Psoas muscle (tissue), 8 donors: ENCODE measurements around the gene SCYGR7. TPM values are rescaled to one million over a fixed set of nuclear protein-coding genes. Genes with fewer than 3 reads are reported as not detected.

ENCODE experiments used
- ATAC-seq, 4 donors: fragments of 200-7000 bp; cut with Tn5 transposase; one replicate each; pipeline ENCODE4 v1.9.1; 2020; ENCODE audit warnings: moderate library complexity in 3 of 4, mild to moderate bottlenecking in 2 of 4
- DNase-seq, 2 donors: peaks; one replicate each; pipeline ENCODE4 v3.0.0-alpha.2; 2020
- H3K27ac ChIP-seq: fragments of 200-600 bp; one replicate; pipeline ENCODE4 v1.8.0; 2022
- H3K27me3 ChIP-seq, 3 donors: fragments of 200-600 bp in 1 of 3; one replicate each; pipeline versions ENCODE4 v1.6.1 to v1.8.0; 2013 to 2022; ENCODE audit warnings: low read length in 2 of 3, mild to moderate bottlenecking in 2 of 3, moderate library complexity in 1 of 3; ENCODE audit not compliant: insufficient read depth in 3 of 3
- H3K36me3 ChIP-seq, 2 donors: fragments of 200-600 bp in 1 of 2; one replicate each; pipeline versions ENCODE4 v1.6.1 to v1.8.0; 2013 to 2022; ENCODE audit warnings: low read depth in 1 of 2, mild to moderate bottlenecking in 1 of 2, moderate library complexity in 1 of 2; ENCODE audit not compliant: insufficient read depth in 1 of 2
- H3K4me1 ChIP-seq: fragments of 200-600 bp; one replicate; pipeline ENCODE4 v1.8.0; 2022
- H3K4me3 ChIP-seq: fragments of 200-600 bp; one replicate; pipeline ENCODE4 v1.8.0; 2022; ENCODE audit warnings: mild to moderate bottlenecking
- H3K9me3 ChIP-seq: fragments of 200-600 bp; one replicate; pipeline ENCODE4 v1.8.0; 2022
- WGBS, 3 donors: extraction: QIAGEN DNeasy Blood & Tissue Kit; methylation state at CpG; one replicate each; pipeline versions ENCODE4 v1.1.6 to v1.1.7; 2013; 5-methylcytosine and 5-hydroxymethylcytosine counted together
- intact Hi-C, 2 donors: fragments of 100-400 bp; cut with DNase I; formaldehyde crosslinking; loops; one replicate each; pipeline versions ENCODE4 v1.11.0 to v1.14.2; 2022
- long read RNA-seq, 2 donors: library from polyadenylated mRNA; unstranded; transcript quantifications; one replicate each; pipeline ENCODE4 v2.0.0, GENCODE V29; 2021
- polyA plus RNA-seq, 3 donors: library from polyadenylated mRNA; stranded (reverse); fragments of 200-250 nt; gene quantifications; one replicate each; pipeline ENCODE4 v1.2.3, GENCODE V29; 2013
- total RNA-seq, 4 donors: library from RNA; stranded (reverse); fragmentation: NEBNext Ultra II Directional in 2 of 4; extraction: Animal tissue kit (Norgen Biotek cat#: 25700) in 2 of 4; gene quantifications; one replicate each; pipeline versions ENCODE4 v1.2.1 to v1.2.4, GENCODE V29; 2021 to 2023
- TF ChIP-seq, protein P1 (sequence below): fragments of 200-600 bp; IDR thresholded peaks from one replicate; pipeline ENCODE4 v1.8.0; 2022; ENCODE audit warnings: antibody characterized with exemption
- donor health status: healthy with polysubstance abuse.
- donor health status: DM: no; HTN: no; CAD: no; lungs with moderate emphysema.
- donor health status: Bipolar disorder and iron deficiency.
- donor health status: healthy.
- donor health status: DM: yes; HTN: yes; CAD: no.
- donor health status: DM: no; HTN: no; CAD: no.
- donor health status: DM: no; HTN: no; CAD: no.
- donor health status: DM: yes; HTN: yes; CAD: no.

SCYGR7 gene, protein sequence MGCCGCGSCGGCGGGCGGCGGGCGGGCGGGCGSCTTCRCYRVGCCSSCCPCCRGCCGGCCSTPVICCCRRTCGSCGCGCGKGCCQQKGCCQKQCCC
- total RNA-seq: not detected
- not detected for polyA plus RNA-seq
- long read RNA-seq, donor 1: 0 reads
- long read RNA-seq, donor 2: 0 reads

DNA sequence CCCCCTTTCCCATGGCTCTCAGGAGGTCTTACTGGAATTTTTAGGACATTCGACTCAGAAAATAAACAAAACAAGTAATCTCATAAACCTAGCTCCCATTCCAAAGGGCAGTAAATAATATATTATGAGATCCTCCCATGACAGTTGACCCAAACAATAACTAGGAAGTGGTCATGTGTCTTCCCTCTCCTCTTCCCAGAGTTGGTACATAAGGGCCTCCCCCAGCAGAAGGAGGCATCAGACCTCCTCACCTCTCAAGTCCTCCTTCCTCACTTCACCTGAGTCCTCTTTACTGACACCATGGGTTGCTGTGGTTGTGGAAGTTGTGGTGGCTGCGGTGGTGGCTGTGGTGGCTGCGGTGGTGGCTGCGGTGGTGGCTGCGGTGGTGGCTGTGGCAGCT is at the start of gene SCYGR7:
Gene SCYGR7, plus strand, starts transcription at position 301 of the 400 bp plus-strand sequence. Its CDS starts 0 bp downstream, at position 301.
- Histone ChIP-seq H3K4me1 (no peaks in the 10 kb centered on the region), H3K9me3 (no peaks in the 10 kb centered on the region), H3K36me3 (no peaks in the 10 kb centered on the region), H3K4me3 (no peak within 1 kb of the TSS), H3K27ac (no peak within 1 kb of the TSS), H3K27me3 (peaks cover 0 to 2% (median 2%) of the 10 kb centered on the region in 3 donors)
- intact Hi-C loops: no loop called here
- DNase-seq (no peak), ATAC-seq (no peak)
- WGBS, 3 donors: 86 to 90% (median 87%) methylated on average over 5 of the region's 5 CpGs
- TF ChIP-seq, protein P1, sequence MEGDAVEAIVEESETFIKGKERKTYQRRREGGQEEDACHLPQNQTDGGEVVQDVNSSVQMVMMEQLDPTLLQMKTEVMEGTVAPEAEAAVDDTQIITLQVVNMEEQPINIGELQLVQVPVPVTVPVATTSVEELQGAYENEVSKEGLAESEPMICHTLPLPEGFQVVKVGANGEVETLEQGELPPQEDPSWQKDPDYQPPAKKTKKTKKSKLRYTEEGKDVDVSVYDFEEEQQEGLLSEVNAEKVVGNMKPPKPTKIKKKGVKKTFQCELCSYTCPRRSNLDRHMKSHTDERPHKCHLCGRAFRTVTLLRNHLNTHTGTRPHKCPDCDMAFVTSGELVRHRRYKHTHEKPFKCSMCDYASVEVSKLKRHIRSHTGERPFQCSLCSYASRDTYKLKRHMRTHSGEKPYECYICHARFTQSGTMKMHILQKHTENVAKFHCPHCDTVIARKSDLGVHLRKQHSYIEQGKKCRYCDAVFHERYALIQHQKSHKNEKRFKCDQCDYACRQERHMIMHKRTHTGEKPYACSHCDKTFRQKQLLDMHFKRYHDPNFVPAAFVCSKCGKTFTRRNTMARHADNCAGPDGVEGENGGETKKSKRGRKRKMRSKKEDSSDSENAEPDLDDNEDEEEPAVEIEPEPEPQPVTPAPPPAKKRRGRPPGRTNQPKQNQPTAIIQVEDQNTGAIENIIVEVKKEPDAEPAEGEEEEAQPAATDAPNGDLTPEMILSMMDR: no peak

DNA sequence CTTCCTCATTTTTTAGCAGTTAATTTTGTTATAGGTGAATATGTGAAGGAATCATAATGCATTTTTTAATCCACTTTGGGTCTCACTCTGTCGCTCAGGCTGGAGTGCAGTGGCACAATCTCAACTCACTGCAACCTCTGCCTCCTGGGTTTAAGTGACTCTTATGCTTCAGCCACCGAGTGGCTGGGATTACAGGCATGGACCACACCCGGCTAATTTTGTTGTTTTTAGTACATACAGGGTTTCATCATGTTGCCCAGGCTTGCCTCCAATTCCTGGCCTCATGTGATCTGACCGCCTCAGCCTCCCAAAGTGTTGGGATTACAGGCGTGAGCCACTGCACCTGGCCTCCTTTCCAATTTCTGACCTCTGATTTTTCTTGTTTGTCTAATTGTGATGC is 43.9 kb upstream of the SCYGR7 start:
- H3K36me3 ChIP-seq: no peaks in the 10 kb centered on the region
- ATAC-seq: no peak
- no peaks in the 10 kb centered on the region for H3K27me3 ChIP-seq
- H3K4me3 ChIP-seq: no peak overlapping the region
- no peak overlapping the region for H3K27ac ChIP-seq
- no peaks in the 10 kb centered on the region for H3K4me1 ChIP-seq
- DNase-seq: no peak
- no peaks in the 10 kb centered on the region for H3K9me3 ChIP-seq
- TF ChIP-seq, protein P1: no peak
- 72 to 76% (median 75%) methylated on average over 5 of the region's 5 CpGs for WGBS, 3 donors
- intact Hi-C loops: no loop called here

DNA sequence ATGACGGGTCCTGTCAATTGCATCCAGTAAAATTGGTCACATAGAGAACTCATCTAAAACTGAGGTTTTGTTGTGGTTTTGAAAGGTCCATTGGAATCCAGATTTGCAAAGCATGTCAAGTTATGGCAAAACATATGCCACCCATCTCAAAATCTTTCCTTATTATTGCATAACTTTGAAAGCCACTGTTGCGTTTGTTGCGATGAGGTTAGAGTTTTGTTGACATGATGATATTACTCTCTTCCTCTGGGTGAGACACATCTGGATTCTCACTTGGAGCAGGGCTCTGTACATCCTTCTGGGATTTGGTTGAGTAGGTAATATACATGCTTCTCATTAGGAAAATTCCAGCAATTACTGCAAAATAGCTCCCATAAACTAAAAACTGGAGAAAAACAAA is 40.9 kb upstream of the SCYGR7 start:
- ATAC-seq: no peak
- no peak overlapping the region for H3K4me3 ChIP-seq
- no peaks in the 10 kb centered on the region for H3K36me3 ChIP-seq
- H3K4me1 ChIP-seq: no peaks in the 10 kb centered on the region
- no peaks in the 10 kb centered on the region for H3K9me3 ChIP-seq
- no peak overlapping the region for H3K27ac ChIP-seq
- no peak for DNase-seq
- TF ChIP-seq, protein P1: no peak
- no peaks in the 10 kb centered on the region for H3K27me3 ChIP-seq
- WGBS, 3 donors: 84 to 92% (median 88%) methylated on average over 3 of the region's 3 CpGs
- intact Hi-C loops: no loop called here

DNA sequence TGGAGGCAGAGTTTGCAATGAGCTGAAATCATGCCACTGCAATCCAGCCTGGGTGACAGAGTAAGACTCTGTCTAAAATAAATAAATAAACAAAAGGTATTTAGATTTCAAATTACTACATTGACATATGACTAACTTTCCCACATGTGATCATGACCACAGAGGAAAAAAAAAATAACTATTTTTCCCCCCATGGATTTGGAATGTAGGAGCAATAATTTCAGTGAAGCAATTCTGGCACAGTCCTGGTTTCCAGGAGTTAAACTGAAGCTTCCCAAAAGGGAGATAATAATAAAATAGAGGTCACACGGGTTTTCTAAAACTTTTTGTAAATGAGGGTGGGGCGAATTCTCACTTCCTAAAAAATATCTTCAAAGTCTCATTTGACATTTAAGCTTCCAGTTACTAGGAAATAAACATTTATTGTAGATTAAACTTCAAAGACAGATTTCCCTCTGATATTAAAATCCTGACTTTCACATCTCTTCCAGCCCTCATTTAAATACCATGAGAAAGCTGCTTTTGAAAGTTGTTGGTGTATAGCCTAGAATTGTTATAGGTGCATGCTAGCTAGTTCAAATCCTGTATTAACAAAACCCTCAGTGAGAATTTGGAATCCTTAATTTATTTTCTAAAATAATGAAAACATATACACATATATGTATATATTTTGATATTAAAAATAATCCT is 31.0 kb upstream of the SCYGR7 start:
- Histone ChIP-seq H3K36me3 (no peaks in the 10 kb centered on the region), H3K27ac (no peak overlapping the region), H3K4me3 (no peak overlapping the region), H3K4me1 (no peaks in the 10 kb centered on the region), H3K9me3 (no peaks in the 10 kb centered on the region), H3K27me3 (no peaks in the 10 kb centered on the region)
- 50 to 59% (median 56%) methylated on average over 2 of the region's 2 CpGs for WGBS, 3 donors
- DNase-seq: no peak
- ATAC-seq: no peak
- TF ChIP-seq, protein P1: no peak
- intact Hi-C loops: no loop called here
